SK-MEL-5 (cell line): Measurements from ENCODE around the gene C4orf50. TPM values are rescaled to one million over a fixed set of nuclear protein-coding genes. Genes with fewer than 3 reads are reported as not detected.

Experiments used
- DNase-seq: peaks from one replicate; pipeline ENCODE4 v3.0.0-alpha.2; 2016; ENCODE audit warnings: low read depth, low spot score
- in situ Hi-C: cut with HindIII; loops from 2 replicates; pipeline ENCODE4 v1.10.0; 2016; ENCODE audit warnings: low sequenced_read_pairs, high pct_unique_total_duplicates, low pct_unique_long_range_greater_than_20kb
- total RNA-seq: library from RNA; depleted of rRNA; stranded (reverse); fragments of >200 nt; shearing (Covaris generic); gene quantifications from 2 replicates; pipeline ENCODE4 v1.2.3, GENCODE V29; 2014

The C4orf50 gene
- total RNA-seq, 1 experiment from 2014 or later: 0.03 TPM

DNA sequence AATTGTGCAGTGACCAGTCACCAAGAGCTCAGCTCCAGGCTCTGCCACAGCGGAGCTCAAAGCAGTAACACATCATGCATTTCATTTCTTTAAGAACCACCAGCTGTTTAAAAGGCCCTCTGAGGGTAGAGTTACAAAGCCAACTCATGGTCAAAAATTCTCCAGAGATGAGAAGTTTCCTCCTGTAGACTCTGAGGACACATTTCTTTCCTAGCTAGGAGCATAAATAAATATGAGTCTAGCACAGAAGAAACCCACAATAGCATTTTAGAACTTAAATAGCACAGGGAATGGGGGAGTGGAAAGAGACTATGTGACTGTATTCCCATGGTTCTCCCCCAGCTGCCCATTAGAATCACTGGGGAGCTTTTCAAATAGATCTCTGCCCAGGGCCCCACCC, 118.8 kb downstream of the C4orf50 start:
- in situ Hi-C loops: no loop called here
- DNase-seq: no peak

DNA sequence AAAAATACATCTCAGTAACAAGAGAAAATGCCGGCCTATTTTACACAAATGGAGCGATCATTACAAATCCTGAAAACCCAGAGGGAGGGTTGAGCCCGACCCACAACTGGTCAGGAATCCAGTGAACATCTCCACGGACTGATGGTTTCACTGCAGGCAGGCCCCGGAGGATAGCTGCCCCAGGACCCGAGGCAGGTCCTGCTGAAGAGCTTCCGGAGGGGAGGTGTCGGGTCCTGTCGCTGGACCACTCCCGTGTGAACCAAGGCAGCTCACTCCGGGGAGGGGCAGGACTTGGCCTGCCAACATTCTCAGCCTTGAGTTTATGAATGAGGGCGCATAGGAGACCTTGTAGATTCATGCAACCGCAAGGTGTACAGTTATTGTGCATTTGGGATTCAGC, 120.6 kb downstream of the C4orf50 start:
- no peak for DNase-seq
- in situ Hi-C loops: no loop called here

DNA sequence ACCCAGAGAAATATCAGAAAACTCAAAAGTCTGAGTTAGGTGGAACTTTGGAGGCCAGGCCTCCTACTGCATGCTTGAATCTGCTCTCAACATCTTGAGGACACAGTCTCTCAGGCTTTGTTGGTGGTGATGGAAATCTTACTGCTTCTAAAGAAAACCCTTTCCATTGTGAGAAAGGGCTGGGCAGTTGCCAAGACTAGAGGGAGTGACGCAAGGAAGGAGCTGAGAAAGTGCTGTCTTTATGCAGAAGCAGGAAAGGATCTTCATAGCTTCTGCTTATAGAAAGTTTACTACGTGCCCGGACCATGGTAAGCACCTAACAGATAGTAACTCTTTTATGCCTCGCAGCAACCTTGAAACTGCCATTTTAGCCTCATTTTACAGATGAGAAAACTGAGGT, 122.9 kb downstream of the C4orf50 start:
- in situ Hi-C loops: no loop called here
- DNase-seq: peak; percentile 79

DNA sequence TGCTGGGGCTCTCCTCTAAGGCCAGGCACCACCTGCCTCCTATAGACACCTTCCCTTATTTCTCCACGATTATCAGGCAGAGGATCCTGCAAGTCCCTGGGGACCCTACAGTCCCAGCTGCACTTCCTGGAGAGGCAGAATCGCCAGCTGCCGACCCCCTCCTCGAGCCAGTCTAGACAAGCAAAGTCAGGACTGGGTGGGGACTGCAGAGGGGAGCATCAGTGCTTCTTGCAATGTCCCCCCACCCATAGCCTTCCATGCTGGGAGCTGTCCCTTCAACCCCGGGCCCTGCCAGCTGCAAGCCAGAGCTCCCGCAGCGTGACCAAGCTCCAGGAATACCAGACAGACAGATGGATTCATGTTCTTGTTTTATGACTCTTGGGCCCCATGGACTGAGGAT, 124.0 kb downstream of the C4orf50 start:
- in situ Hi-C loops: no loop called here
- DNase-seq: no peak

DNA sequence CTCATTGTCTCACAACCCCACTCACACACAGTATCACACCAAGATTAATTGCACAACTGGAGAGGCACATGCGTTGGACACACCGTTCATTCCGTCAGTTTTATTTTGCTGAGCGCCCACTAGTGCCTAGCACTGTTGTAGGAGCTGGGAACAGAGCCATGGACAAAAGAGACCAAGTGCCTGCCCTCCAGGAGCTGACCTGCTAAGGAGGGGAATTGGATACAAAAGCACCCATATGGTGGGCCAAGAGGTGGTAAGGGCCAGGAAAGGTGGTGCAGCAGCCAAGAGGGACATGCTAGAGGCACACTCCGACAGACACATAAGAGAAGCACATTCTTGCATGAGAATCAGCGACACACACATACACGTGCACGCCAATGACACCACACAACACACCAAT, 124.6 kb downstream of the C4orf50 start:
- in situ Hi-C loops: no loop called here
- no peak for DNase-seq

DNA sequence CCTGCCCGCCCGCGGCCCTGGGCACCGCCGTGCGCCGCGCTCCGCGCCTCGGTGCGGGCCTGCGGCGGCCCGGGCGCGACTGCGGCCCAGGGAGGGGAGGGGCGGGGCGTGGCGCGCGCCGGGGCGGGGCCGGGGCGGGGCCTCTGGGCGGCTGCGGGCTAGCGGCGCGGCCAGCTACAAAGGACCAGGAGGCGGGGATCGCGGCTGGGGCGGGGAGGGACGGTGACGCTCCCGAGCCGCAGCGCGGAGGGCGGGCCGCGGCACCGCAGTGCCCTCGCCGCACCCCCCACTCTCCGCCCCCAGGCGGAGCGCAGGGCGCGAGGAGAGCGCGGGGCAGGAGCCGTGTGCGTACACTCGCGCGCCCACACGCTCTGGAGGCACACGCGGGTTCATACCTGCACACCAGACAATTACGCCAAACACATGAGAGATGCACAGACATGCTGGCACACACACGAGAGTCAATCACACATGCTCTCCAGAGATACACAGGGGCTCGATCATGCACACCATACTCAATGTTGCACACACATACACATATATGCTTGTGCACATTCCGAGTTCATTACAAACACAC, 125.1 kb downstream of the C4orf50 start, which contains the start of gene CRMP1:
Gene CRMP1 (minus strand): TSS at position 83 of the 577 bp plus-strand sequence. CDS start 117 bp downstream, outside the sequence.
- in situ Hi-C loops: no loop called here
- DNase-seq: peak; percentile 30

DNA sequence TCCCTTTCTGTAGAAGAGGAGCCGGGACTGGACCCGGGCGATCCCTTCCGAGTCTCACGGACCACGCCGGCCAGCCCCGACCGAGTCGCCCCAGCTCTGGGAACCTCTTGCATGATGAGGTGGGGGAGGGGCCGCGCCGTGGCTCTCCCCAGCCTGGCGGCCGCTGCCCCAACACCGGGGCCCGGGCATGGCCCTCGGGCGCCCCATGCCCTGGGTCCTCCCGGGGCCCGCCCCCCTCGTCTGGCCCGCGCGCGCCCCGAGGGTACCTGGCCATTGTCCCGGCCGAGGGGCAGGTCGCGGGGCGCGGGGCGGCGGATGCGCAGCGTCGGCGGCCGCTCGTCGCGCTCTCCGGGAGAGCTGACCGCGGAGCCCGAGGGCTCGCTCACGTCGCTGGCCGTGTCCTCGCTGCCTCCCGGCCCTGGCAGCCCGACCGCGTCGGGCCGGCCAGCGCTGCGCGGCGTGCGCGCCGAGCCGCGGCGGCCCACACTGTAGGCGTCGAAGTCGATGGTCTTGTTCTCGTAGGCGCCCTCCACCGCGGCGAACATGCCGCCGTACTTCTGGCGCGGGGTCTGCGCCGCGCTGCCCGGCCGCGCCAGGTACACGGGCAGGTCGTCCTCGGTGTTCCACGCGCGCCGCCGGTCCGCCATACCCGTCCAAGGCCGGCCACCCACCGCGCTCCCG, 125.8 kb downstream of the C4orf50 start:
- in situ Hi-C loops: no loop called here
- no peak for DNase-seq

DNA sequence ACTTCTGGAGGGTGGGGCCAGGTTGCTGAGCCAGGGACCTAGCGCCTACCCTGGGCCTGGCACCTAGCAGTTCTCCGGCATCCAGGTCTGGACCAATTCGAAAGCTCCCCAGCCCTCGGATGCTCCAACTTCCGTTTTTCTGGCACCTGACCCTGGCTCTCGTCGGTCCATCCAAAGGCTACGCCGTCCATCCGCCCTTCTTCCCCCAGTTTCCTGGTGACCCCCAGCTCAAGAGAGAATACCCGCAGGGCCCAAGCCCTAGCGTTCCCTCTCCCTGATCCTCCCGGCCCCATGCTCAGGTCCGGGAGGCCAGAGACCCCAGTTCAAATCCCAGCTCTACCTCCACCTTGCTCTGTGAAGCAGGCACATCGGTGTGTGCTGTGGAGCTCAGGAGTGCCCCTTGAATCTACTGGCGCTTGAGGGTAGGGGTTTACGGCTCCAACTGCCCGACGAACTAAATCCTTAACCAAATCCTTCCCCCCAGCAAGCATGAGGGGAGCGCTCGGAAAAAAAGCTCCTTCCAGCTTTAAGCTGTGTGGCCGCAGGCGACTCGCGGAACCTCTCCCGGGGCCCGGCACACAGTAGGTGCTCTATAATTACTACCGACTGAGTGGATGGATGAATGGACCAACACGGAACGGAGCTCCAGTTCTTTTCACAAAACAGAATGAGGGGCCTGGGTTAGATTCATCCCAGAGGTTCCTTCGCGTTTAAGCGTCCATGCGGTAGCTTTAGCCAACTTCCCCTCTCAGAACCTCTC, 126.5 kb downstream of the C4orf50 start:
- DNase-seq: no peak
- in situ Hi-C loops: no loop called here

DNA sequence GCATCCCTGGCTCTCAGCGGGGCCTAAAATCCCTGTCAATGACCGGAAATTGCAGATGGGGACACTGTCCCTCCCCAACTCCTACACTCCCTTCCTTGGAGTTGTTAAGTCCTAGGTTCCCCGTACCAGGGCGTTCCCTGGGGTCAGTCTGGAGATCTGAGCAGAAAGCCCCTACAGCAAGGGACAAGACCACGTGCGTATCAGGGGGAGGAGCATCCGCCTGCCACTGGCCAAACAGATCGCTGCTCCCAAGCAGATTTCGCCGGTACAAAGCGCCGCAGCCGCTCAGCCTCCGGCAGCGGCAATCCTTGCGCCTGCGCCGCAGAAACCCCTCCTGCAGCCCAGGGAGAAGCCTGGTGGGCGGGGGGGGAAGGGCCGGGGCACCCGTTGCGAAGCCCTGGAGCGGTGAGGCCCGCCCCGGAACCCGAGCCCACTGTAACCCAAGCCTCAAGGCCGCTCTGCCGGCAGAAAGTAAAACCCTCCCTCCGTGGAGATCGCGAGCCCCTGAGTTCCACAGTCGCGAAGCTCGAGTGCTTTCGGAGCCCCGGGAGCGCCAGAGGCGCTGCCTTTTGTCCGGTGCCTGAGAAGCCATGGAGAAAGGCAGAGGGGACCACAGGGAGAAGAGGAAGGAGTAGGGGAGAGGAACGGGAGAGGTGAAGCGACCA, 128.0 kb downstream of the C4orf50 start:
- peak; percentile 50 for DNase-seq
- in situ Hi-C loops: no loop called here

DNA sequence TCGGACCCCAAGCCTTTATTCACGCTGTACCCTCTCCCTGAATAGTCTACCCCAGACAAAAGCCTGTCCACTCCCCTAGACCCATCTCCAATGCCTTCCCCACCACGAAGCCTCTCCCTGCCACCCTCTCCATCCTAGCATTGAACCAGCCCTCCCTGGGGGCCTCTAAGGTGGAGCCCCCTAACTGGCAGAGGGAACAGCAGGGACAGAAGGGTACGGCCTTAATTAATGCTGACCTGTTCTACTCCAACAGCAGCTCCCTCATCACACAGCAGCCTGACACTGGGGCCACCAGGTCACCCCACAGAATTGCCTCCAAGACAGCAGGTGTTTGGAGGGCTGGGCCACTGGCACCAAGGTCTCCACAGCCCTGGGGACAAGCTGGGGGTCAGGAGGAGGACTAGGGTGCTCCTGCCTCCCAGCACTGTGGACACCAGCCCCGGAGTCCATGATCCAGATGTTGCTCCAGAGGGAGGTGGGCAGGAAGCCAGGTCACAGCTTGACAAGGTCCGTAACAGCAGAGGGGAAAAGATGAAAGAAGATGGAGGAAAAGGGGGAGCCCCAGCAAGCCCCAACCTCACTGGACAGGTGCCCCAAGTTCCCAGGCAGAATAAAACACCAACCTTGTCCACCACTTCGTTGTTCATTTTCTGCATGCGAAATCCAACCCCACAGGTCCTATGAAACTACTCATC, 129.1 kb downstream of the C4orf50 start:
- no peak for DNase-seq
- in situ Hi-C loops: no loop called here

DNA sequence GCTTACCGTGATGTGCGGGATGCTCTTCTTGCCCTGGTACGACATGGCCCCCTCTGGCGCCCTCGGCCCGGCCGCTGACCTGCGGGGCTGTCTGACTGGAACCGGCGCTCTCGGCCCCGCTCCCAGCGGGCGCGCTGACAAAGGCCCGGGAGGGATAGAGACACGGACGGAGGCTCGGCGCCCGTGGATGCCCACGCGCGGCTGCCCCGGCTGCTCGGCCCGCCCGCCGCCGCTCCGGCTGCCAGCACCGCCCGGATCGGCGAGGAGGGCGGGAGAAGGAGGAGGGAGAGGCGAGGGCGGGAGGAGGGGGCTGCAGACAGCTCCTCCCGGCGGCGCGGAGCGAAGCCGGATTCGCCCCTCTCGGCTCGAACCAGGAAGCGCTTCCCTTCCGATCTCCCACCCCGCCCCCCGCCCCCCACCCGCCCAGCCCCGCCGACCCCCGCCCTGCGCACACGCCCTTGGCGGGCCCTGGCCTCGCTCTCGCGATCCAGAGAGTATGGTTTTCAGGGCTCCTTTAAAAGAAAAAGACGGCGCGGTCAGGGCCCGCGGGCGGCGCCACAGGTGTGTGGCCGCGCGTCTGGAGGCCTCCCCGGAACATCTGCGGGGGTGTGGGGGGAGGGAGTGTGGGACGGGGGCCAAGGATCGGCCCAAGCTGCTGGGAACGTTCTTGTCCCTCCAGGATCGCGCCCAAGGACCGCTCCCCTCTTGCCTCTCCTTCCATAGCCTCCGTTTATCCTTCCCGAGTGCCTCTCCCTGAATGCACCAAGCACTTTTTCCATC, 129.8 kb downstream of the C4orf50 start:
- in situ Hi-C loops: no loop called here
- no peak for DNase-seq

DNA sequence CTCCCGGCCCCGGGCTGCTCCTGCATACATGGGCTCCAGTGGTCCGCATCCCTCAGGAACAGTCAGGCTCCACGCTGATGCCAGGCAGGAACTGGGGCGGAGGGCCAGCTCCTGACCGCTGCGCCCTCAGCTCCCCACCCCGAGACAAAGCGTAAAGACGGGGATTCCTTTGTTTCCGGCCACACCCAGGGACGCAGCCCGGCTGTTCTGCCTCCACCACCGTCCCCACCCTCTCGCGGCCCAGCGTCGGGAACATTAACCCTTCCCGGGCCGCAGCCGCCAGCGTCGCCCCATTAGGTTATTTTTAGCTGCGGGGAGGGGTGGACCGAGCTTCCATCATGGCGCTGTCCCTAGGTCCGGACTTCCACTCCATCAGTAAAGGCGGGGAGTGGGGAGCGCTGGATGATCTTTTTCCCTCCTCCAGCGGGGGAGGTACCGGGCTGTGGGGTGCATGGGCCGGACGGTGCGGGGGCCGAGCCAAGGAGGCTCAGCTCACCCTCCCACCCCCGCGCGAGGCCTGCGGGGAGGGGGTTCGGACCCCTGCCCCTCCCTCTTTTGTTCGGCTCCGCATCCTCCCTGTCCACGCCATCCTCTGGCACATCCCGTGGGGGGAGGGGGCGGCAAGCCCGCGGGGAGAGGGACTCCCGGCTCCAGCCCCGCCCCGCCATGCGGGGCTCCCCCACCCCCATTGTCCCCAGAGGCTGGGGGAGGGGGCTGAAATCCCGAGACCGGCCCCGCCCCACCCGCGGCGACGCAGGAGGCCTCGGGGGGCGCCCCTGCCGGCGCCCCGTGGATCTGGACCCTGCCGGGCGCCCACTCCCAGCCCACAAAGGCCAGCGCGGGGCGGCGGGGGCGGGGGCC, 130.6 kb downstream of the C4orf50 start:
- in situ Hi-C loops: no loop called here
- DNase-seq: no peak

DNA sequence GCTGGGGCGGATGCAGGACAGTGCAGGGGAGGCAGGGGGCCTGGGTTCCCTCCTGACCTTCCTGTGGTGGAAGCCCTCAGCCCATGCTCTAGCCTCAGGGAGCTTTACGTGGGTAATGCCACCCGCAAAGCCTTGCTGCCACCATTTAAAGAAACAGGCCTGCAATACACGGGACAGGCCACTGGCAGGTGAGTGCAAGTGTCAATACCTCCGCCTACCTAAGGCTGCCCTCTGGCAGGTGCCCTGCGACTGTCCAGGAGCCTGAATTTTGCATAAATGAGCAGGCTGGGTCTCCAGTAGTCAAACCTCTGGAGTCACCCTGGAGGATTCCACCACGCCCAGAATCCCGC, 131.2 kb downstream of the C4orf50 start:
- no peak for DNase-seq
- in situ Hi-C loops: no loop called here

DNA sequence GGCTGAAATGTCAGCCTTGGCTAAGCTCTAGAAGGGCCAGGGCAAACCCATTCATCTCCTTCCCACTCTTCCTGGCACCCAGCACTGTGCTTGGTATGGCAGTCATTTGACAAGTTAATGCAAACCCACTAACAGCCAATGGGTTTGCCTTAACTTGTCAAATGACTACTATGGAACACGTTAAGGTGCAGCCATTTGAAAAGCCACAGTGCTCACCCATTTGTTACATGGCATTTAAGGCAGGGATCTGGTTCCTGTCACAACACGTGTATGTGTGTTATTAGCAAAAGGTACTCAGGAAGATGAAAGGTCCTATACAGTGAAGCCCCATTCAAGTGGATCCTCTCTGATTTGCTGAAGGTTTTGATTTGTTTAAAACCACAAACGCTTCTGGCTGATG, 132.5 kb downstream of the C4orf50 start:
- DNase-seq: no peak
- in situ Hi-C loops: no loop called here

DNA sequence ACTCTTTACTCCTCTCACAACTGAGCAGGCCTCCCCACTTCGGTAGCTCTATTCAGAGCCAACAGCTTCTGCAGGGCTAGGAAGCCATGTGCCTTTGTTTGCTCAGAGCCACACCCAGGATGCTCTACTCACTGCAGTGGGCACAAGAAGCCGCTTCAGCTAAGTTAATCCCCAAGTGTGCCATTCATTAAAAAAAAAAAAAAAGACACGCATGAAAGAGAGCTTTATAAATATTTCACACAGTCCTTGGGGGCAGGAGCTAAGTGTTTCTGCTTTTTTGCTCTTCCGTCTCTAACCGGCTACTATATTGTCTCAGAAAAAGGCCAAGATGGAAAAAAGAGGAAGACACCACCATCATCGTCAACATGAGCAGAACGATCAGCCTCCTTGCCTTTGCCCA, 133.4 kb downstream of the C4orf50 start:
- in situ Hi-C loops: no loop called here
- peak; percentile 25 for DNase-seq

DNA sequence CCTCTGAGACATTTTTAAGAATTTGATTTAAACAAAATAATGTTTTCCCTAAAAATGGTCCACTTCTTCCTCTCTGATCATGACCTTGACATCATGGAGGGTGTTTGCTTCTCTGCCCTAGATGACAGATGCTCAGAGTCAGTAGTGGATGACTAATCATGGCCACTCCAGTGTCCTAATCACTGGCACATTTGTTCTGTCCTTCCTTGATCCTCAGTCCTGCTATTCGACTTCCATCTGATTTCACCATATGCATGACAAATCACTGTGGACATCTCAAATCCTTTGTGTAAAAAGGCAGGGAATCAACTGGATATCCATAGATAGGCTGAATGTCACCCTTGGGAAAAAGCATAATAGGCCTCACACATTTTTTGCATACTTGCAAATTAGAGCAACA, 134.3 kb downstream of the C4orf50 start:
- no peak for DNase-seq
- in situ Hi-C loops: no loop called here
